ENCODE data around the gene TTC16.

- TF ChIP-seq CTCF (IDR thresholded peaks at IDR 0.05) (no peak), EZH2 (IDR thresholded peaks at IDR 0.05) (no peak)
Observed at GRCh38 chr9:127720031-127720864, 4.4 kb downstream of the TTC16 start.
